Brain pericyte (primary cell): ENCODE measurements around the gene STK17A.
A peak's percentile ranks its signal among the peaks of the same experiment; 100 is the strongest.
"Not testable (repeated sequence)": the region's sequence is repeated elsewhere in the genome, so short reads cannot be mapped to it uniquely, and the experiment has no call there.

Source experiments
- DNase-seq: peaks from one replicate; pipeline ENCODE4 v3.0.0-alpha.2; 2012; ENCODE audit warnings: low read depth, low spot score

STK17A gene

GRCh38 chr7:43568529-43568928 is 14.4 kb upstream of the STK17A start:
- no peak for DNase-seq

GRCh38 chr7:43569424-43569823 is 13.5 kb upstream of the STK17A start:
- DNase-seq, result no peak

- no peak for DNase-seq
Observed at GRCh38 chr7:43570688-43571365, 12.1 kb upstream of the STK17A start.

GRCh38 chr7:43572516-43573049 is 10.3 kb upstream of the STK17A start:
- DNase-seq, result peak; percentile 74

GRCh38 chr7:43573832-43574231 is 9.1 kb upstream of the STK17A start:
- not testable (repeated sequence) for DNase-seq

GRCh38 chr7:43575506-43575905 is 7.4 kb upstream of the STK17A start:
- DNase-seq, result no peak

- no peak for DNase-seq
Observed at GRCh38 chr7:43576241-43576640, 6.7 kb upstream of the STK17A start.

- no peak for DNase-seq
Observed at GRCh38 chr7:43577485-43577951, 5.4 kb upstream of the STK17A start.

GRCh38 chr7:43583424-43584194 is 701 bp downstream of the STK17A start:
- DNase-seq, result no peak

GRCh38 chr7:43584195-43584586 is 1.3 kb downstream of the STK17A start:
- DNase-seq, result no peak

GRCh38 chr7:43584733-43585132 is 1.8 kb downstream of the STK17A start:
- DNase-seq, result not testable (repeated sequence)

GRCh38 chr7:43585562-43585961 is 2.7 kb downstream of the STK17A start:
- DNase-seq, result no peak

GRCh38 chr7:43586251-43586900 is 3.5 kb downstream of the STK17A start:
- no peak for DNase-seq

GRCh38 chr7:43588477-43589132 is 5.7 kb downstream of the STK17A start:
- DNase-seq, result no peak

GRCh38 chr7:43589133-43589478 is 6.2 kb downstream of the STK17A start:
- DNase-seq, result no peak

GRCh38 chr7:43589728-43590127 is 6.8 kb downstream of the STK17A start:
- no peak for DNase-seq

- no peak for DNase-seq
Observed at GRCh38 chr7:43590862-43591557, 8.1 kb downstream of the STK17A start.

- DNase-seq, result no peak
Observed at GRCh38 chr7:43591558-43592180, 8.8 kb downstream of the STK17A start.

- DNase-seq, result no peak
Observed at GRCh38 chr7:43592326-43592725, 9.4 kb downstream of the STK17A start.

GRCh38 chr7:43593010-43593409 is 10.1 kb downstream of the STK17A start:
- no peak for DNase-seq

- DNase-seq, result no peak
Observed at GRCh38 chr7:43594020-43594419, 11.1 kb downstream of the STK17A start.
